Upper lobe of left lung (tissue), 6 donors: Measurements from ENCODE around the gene HOXA1. TPM values are rescaled to one million over a fixed set of nuclear protein-coding genes. Genes with fewer than 3 reads are reported as not detected.

ENCODE experiments used
- ATAC-seq, 2 donors: fragments of 200-7000 bp; cut with Tn5 transposase; one replicate each; pipeline ENCODE4 v1.9.1; 2022; ENCODE audit warnings: mild to moderate bottlenecking in 2 of 2, moderate library complexity in 2 of 2; ENCODE audit not compliant: low FRiP score in 2 of 2
- DNase-seq, 2 donors: peaks; one replicate each; pipeline ENCODE4 v3.0.0-alpha.2; 2019 to 2020
- H3K27ac ChIP-seq, 4 donors: fragments of 200-600 bp; sonication (generic); one replicate each; pipeline ENCODE4 v1.5.1; 2016 to 2019
- H3K27me3 ChIP-seq, 4 donors: fragments of 200-600 bp; sonication (generic); one replicate each; pipeline ENCODE4 v1.5.1; 2017 to 2019
- H3K36me3 ChIP-seq, 4 donors: fragments of 200-600 bp; sonication (generic); one replicate each; pipeline ENCODE4 v1.5.1; 2016 to 2019
- H3K4me1 ChIP-seq, 4 donors: fragments of 200-600 bp; sonication (generic); one replicate each; pipeline ENCODE4 v1.5.1; 2018 to 2019
- H3K4me3 ChIP-seq, 4 donors: fragments of 200-600 bp; sonication (generic); one replicate each; pipeline ENCODE4 v1.5.1; 2017 to 2019; ENCODE audit warnings: mild to moderate bottlenecking in 2 of 4, moderate library complexity in 1 of 4
- H3K9me3 ChIP-seq, 4 donors: fragments of 200-600 bp; sonication (generic); one replicate each; pipeline ENCODE4 v1.5.1; 2018 to 2019
- EP300 ChIP-seq, 4 donors: sonication (generic); formaldehyde crosslinking; IDR thresholded peaks; one replicate each; pipeline ENCODE4 v1.5.1; 2017; ENCODE audit warnings: antibody characterized with exemption in 4 of 4, control low read depth in 2 of 4
- POLR2A ChIP-seq, 4 donors: fragments of 450-650 bp; IDR thresholded peaks; one replicate each; pipeline ENCODE4 v1.5.1; 2016 to 2017; ENCODE audit warnings: antibody characterized with exemption in 4 of 4, mild to moderate bottlenecking in 2 of 4
- POLR2AphosphoS5 ChIP-seq, 2 donors: sonication (generic); formaldehyde crosslinking; IDR thresholded peaks; one replicate each; pipeline ENCODE4 v1.5.1; 2017; ENCODE audit warnings: antibody characterized with exemption in 2 of 2
- WGBS, 2 donors: methylation state at CpG; one replicate each; pipeline ENCODE4 v1.1.5; 2017 to 2018; 5-methylcytosine and 5-hydroxymethylcytosine counted together
- total RNA-seq, 6 donors: library from RNA; depleted of rRNA in 4 of 6; stranded (reverse); fragments of >200 nt in 4 of 6; gene quantifications; one replicate each; pipeline versions ENCODE4 v1.1.0 to v1.2.1, GENCODE V29; 2016 to 2021
- TF ChIP-seq, protein P1 (sequence below), 6 experiments: fragments of 450-650 bp in 4 of 6; fragments of 200-600 bp in 2 of 6; sonication (generic) in 2 of 6; IDR thresholded peaks; one replicate each; pipeline ENCODE4 v1.5.1; 2016 to 2019; ENCODE audit warnings: antibody characterized with exemption in 6 of 6
- donor health status: DM: no; HTN: no; CAD: no; lungs with moderate emphysema.
- donor health status: DM: no; HTN: yes; CAD: no; lungs with severe emphysema.

Gene HOXA1
- total RNA-seq, 6 donors from 2014 or later, result 0.46 to 2.1 (median 0.64) TPM; not detected in 3

DNA sequence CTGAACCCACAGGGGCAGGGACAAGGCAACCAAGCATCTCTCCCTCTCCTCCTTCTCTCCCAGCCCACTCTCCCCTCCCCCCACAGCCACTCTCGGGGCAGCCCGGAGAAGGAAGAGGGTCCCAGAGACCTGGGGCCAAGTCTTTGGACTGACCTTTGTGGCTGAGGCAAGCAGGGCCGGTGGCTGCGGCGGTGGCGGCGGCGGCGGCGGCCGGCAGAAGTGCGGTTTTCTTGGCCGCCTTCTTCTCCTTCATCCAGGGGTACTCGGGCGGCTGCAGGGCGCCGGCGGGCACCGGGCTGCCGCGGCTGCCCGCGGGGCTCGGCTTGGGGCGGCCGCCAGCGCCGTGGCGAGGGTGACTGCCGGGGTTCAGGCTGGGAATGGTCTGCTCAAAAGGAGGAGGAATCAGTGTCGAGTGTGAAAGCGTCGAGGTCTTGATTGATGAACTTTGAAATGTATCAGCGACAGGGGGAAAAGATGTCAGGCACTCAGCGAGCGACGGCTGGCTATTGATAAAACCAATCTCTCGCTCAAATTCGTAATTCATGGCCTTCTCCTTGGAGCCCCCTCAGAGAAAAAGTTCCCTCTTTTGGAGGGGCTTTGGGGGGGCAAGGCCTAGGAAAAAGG, 6.3 kb upstream of the HOXA1 start:
- Histone ChIP-seq H3K27ac (peak overlapping the region; percentile 89 to 95 (median 94)), H3K4me1 (peaks cover 0 to 31% (median 17%) of the 10 kb centered on the region in 4 donors), H3K27me3 (peaks cover 0 to 31% (median 10%) of the 10 kb centered on the region in 4 donors), H3K36me3 (no peaks in the 10 kb centered on the region), H3K9me3 (no peaks in the 10 kb centered on the region), H3K4me3 (peak overlapping the region; percentile 1 to 50 (median 43))
- WGBS, 2 donors, result 3 to 17% methylated on average over 20 to 39 of the region's 39 CpGs
- DNase-seq, result peak in 1 of 2 donors; percentile 88
- no peak for ATAC-seq
- TF ChIP-seq POLR2AphosphoS5 (IDR thresholded peaks at IDR 0.05), result no peak
- TF ChIP-seq, protein P1, sequence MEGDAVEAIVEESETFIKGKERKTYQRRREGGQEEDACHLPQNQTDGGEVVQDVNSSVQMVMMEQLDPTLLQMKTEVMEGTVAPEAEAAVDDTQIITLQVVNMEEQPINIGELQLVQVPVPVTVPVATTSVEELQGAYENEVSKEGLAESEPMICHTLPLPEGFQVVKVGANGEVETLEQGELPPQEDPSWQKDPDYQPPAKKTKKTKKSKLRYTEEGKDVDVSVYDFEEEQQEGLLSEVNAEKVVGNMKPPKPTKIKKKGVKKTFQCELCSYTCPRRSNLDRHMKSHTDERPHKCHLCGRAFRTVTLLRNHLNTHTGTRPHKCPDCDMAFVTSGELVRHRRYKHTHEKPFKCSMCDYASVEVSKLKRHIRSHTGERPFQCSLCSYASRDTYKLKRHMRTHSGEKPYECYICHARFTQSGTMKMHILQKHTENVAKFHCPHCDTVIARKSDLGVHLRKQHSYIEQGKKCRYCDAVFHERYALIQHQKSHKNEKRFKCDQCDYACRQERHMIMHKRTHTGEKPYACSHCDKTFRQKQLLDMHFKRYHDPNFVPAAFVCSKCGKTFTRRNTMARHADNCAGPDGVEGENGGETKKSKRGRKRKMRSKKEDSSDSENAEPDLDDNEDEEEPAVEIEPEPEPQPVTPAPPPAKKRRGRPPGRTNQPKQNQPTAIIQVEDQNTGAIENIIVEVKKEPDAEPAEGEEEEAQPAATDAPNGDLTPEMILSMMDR (IDR thresholded peaks at IDR 0.05), result peak in 1 of 6 experiments; percentile 10

DNA sequence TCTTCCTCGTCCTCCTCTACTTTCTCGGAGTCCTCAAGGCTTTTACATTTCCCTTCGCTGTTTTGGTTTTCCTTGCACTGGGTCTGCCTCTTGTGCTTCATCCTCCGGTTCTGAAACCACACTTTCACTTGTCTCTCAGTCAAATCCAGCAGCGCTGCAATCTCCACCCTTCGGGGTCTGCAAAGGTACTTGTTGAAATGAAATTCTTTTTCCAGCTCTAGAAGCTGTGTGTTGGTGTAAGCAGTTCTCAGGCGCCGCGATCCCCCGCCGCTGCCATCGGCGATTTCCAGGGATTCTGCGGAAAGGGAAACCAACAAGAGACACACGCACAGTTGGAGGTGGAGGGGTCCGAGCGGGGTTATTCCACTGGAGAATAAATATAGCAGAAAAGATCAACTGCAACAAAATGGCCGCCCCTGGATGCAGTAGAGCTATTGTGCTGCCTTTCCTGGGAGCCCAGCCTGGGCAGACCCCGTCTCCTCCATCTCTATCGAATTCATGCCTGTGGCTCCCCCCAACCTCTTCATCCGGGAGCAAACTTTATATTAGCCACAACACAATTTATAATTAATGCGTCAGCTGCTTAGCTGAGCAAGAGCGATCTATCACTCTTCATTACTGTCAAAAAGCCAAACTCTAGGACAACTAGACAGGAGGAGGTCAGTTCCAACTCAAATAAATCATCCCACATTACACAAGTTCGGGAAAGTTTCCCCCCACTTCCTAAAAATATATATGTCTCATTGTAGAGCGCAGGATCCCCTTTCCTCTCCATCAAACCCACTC, 5.6 kb upstream of the HOXA1 start:
- WGBS, 2 donors, result 30 to 31% methylated on average over 23 to 25 of the region's 25 CpGs
- no peak for ATAC-seq
- Histone ChIP-seq H3K27ac (peak overlapping the region; percentile 89 to 95 (median 94)), H3K4me3 (peak overlapping the region; percentile 3 to 50 (median 43)), H3K36me3 (no peaks in the 10 kb centered on the region), H3K4me1 (peaks cover 0 to 30% (median 16%) of the 10 kb centered on the region in 4 donors), H3K27me3 (peaks cover 0 to 31% (median 10%) of the 10 kb centered on the region in 4 donors), H3K9me3 (no peaks in the 10 kb centered on the region)
- TF ChIP-seq, protein P1 (IDR thresholded peaks at IDR 0.05), result no peak
- TF ChIP-seq POLR2AphosphoS5 (IDR thresholded peaks at IDR 0.05), result no peak
- no peak for TF ChIP-seq POLR2A (IDR thresholded peaks at IDR 0.05)
- TF ChIP-seq EP300 (IDR thresholded peaks at IDR 0.05), result no peak
- peak in 1 of 2 donors; percentile 77 for DNase-seq

DNA sequence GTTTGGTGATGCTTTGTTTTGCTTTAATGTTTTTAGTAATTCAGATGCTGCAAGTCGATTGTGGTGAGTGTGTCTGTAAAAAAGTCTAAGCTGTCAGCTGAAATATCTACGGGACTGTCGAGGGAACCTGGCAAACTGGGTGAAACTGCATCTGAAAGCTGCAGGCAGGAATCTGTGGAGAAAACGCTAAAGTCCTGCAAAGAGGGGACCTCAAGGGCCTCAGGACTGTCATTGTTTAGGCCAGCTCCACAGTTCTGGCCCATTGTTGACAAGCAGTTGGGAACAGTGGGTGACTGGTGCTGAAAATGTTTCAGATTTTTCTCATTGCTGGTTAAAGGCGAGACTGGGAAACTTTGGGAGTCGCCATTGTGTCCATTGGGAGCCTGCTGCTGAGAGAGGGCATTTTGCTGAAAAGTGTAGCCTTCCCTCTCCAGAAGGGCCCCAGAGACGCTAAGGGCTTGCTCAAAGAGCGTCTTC, 4.9 kb upstream of the HOXA1 start:
- H3K27ac ChIP-seq, result peak overlapping the region; percentile 89 to 95 (median 94)
- peaks cover 0 to 30% (median 18%) of the 10 kb centered on the region in 4 donors for H3K4me1 ChIP-seq
- H3K27me3 ChIP-seq, result peaks cover 0 to 31% (median 11%) of the 10 kb centered on the region in 4 donors
- 36 to 43% methylated on average over 8 of the region's 8 CpGs for WGBS, 2 donors
- H3K36me3 ChIP-seq, result no peaks in the 10 kb centered on the region
- H3K9me3 ChIP-seq, result no peaks in the 10 kb centered on the region
- no peak for TF ChIP-seq POLR2AphosphoS5 (IDR thresholded peaks at IDR 0.05)
- TF ChIP-seq EP300 (IDR thresholded peaks at IDR 0.05), result no peak
- TF ChIP-seq, protein P1 (IDR thresholded peaks at IDR 0.05), result no peak
- no peak for TF ChIP-seq POLR2A (IDR thresholded peaks at IDR 0.05)
- peak overlapping the region; percentile 3 to 50 (median 43) for H3K4me3 ChIP-seq
- DNase-seq (no peak), ATAC-seq (no peak)

DNA sequence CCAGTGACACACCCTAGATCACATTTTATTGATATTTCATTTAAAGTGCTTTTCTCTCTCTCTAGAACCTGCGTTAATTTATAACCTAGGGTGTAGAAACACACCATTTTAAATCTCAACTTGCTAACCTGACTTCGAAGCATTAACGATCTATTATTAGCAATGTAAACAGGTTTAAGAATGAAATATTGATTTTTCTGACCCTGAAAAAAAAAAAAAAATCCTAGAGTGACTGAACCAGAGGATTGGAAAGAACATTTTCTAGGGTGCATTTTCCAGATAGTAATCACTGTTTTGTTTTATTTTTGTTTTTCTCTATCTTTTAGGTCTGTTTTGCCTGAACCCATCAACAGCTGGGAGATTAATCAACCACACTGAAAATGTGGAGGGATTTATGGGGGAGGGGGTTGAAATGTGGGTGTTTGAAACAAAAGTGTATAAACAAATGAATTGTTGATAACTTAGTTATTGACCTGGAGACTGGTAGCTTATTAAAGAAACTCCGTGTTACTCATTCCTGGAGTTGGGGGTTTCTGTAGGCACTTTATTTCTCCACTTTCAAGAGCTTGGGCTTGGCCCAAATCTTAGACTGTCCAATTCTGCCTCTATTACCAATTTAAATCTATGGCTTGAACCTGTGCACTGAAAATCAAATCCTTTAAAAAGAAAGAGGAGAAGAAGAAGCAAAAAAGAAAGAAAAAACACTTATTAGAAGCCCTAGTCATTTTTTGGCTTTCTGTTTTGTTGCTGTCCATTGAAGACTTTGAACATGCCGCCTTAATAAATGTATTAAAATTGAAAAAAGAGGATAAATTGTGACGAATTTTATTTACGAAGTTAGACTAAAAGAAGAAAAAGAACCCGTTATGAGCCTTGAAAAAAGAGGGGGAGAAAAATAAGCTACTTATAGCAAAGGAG, 3.9 kb upstream of the HOXA1 start:
- WGBS, 2 donors, result 52 to 59% methylated on average over 8 of the region's 8 CpGs
- no peak for DNase-seq
- no peaks in the 10 kb centered on the region for H3K9me3 ChIP-seq
- peaks cover 4 to 29% (median 19%) of the 10 kb centered on the region in 4 donors for H3K4me1 ChIP-seq
- no peak for ATAC-seq
- peak overlapping the region; percentile 85 to 95 (median 90) for H3K27ac ChIP-seq
- H3K36me3 ChIP-seq, result no peaks in the 10 kb centered on the region
- H3K4me3 ChIP-seq, result peak overlapping the region in 3 of 4 donors; percentile 25 to 93 (median 85)
- TF ChIP-seq POLR2A (IDR thresholded peaks at IDR 0.05) (no peak), POLR2AphosphoS5 (IDR thresholded peaks at IDR 0.05) (no peak), EP300 (IDR thresholded peaks at IDR 0.05) (no peak)
- TF ChIP-seq, protein P1 (IDR thresholded peaks at IDR 0.05), result no peak
- peaks cover 0 to 27% (median 11%) of the 10 kb centered on the region in 4 donors for H3K27me3 ChIP-seq
